OCI-LY7 (cell line): ENCODE data around the gene HJURP.

Source experiments
- EZH2phosphoT487 ChIP-seq: fragments of 200-600 bp; sonication (generic); IDR thresholded peaks from 2 replicates; pipeline ENCODE4 v1.6.1; 2018; ENCODE audit warnings: low read depth, borderline replicate concordance, mild to moderate bottlenecking, mixed run types, antibody characterized with exemption, low read length, moderate library complexity, mixed read lengths
- TF ChIP-seq, protein P1 (sequence below): fragments of 200-600 bp; sonication (generic); conservative IDR thresholded peaks from 2 replicates; pipeline ENCODE4 v1.5.1; 2014; ENCODE audit warnings: mild to moderate bottlenecking, antibody characterized with exemption, low read length, moderate library complexity, mixed read lengths

- TF ChIP-seq, protein P1, sequence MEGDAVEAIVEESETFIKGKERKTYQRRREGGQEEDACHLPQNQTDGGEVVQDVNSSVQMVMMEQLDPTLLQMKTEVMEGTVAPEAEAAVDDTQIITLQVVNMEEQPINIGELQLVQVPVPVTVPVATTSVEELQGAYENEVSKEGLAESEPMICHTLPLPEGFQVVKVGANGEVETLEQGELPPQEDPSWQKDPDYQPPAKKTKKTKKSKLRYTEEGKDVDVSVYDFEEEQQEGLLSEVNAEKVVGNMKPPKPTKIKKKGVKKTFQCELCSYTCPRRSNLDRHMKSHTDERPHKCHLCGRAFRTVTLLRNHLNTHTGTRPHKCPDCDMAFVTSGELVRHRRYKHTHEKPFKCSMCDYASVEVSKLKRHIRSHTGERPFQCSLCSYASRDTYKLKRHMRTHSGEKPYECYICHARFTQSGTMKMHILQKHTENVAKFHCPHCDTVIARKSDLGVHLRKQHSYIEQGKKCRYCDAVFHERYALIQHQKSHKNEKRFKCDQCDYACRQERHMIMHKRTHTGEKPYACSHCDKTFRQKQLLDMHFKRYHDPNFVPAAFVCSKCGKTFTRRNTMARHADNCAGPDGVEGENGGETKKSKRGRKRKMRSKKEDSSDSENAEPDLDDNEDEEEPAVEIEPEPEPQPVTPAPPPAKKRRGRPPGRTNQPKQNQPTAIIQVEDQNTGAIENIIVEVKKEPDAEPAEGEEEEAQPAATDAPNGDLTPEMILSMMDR: no peak
- no peak for TF ChIP-seq EZH2phosphoT487
These were observed 10.1 kb downstream of the HJURP start for GRCh38 chr2:233844064-233844807.
